Lower leg skin (tissue), 3 donors: Measurements from ENCODE around the gene SLFN12L.

Experiments
- CTCF ChIP-seq, 3 donors: fragments of 450-650 bp; IDR thresholded peaks; one replicate each; pipeline ENCODE4 v1.5.1; 2016; ENCODE audit warnings: antibody characterized with exemption in 3 of 3, mild to moderate bottlenecking in 3 of 3, moderate library complexity in 2 of 3
- POLR2A ChIP-seq, 2 donors: fragments of 450-650 bp; IDR thresholded peaks; one replicate each; pipeline ENCODE4 v1.6.1; 2016 to 2017; ENCODE audit warnings: antibody characterized with exemption in 2 of 2, mild to moderate bottlenecking in 1 of 2, moderate library complexity in 1 of 2

- TF ChIP-seq POLR2A (IDR thresholded peaks at IDR 0.05) (no peak), CTCF (IDR thresholded peaks at IDR 0.05) (no peak)
Observed at GRCh38 chr17:35491417-35491816, 46.1 kb downstream of the SLFN12L start.
